DOHH2 (cell line): ENCODE measurements around the gene VWA1.
A peak's percentile ranks its signal among the peaks of the same experiment; 100 is the strongest.

Source experiments
- H3F3A ChIP-seq: fragments of 200-600 bp; sonication (generic), shearing (Covaris generic); 2 replicates; pipeline ENCODE4 v1.6.0; 2016; ENCODE audit warnings: antibody characterized with exemption, mild to moderate bottlenecking; ENCODE audit not compliant: control insufficient read depth, insufficient read depth
- H3K27ac ChIP-seq: fragments of 200-600 bp; sonication (generic); 2 replicates; pipeline ENCODE4 v1.5.1; 2014; ENCODE audit warnings: low read depth, mild to moderate bottlenecking, low read length, moderate library complexity
- H3K27me3 ChIP-seq: fragments of 200-600 bp; sonication (generic); 2 replicates; pipeline ENCODE4 v1.6.1; 2014; ENCODE audit warnings: mild to moderate bottlenecking, low read length, mixed read lengths; ENCODE audit not compliant: control insufficient read depth
- H3K36me3 ChIP-seq: fragments of 200-600 bp; sonication (generic); 2 replicates; pipeline ENCODE4 v1.6.1; 2014; ENCODE audit warnings: mild to moderate bottlenecking, low read length, moderate library complexity, mixed read lengths; ENCODE audit not compliant: control insufficient read depth
- H3K4me1 ChIP-seq: fragments of 200-600 bp; sonication (generic); 2 replicates; pipeline ENCODE4 v1.6.1; 2014; ENCODE audit warnings: mild to moderate bottlenecking, low read length, mixed read lengths; ENCODE audit not compliant: control insufficient read depth
- H3K4me2 ChIP-seq: fragments of 200-600 bp; sonication (generic); 2 replicates; pipeline ENCODE4 v1.6.0; 2014; ENCODE audit warnings: mild to moderate bottlenecking, low read length, moderate library complexity
- H3K4me3 ChIP-seq: fragments of 200-600 bp; sonication (generic); 2 replicates; pipeline ENCODE4 v1.5.1; 2014; ENCODE audit warnings: mild to moderate bottlenecking, low read length, mixed read lengths
- H3K79me2 ChIP-seq: fragments of 200-600 bp; sonication (generic); 2 replicates; pipeline ENCODE4 v1.6.1; 2014; ENCODE audit warnings: mild to moderate bottlenecking, low read length, mixed read lengths; ENCODE audit not compliant: control insufficient read depth
- H3K9me2 ChIP-seq: fragments of 200-600 bp; sonication (generic); replicated peaks from 2 replicates; pipeline ENCODE4 v1.6.1; 2014; ENCODE audit warnings: mild to moderate bottlenecking, low read length, mixed read lengths; ENCODE audit not compliant: control insufficient read depth
- H3K9me3 ChIP-seq: fragments of 200-600 bp; sonication (generic); 2 replicates; pipeline ENCODE4 v1.6.1; 2014; ENCODE audit warnings: antibody characterized with exemption, low read length, mixed read lengths; ENCODE audit not compliant: control insufficient read depth, insufficient read depth
- H4K20me1 ChIP-seq: fragments of 200-600 bp; sonication (generic); 2 replicates; pipeline ENCODE4 v1.6.0; 2014; ENCODE audit warnings: low read depth, mild to moderate bottlenecking, antibody characterized with exemption, low read length, moderate library complexity; ENCODE audit not compliant: control insufficient read depth, insufficient read depth
- CTCF ChIP-seq: fragments of 200-600 bp; sonication (generic); IDR thresholded peaks from one replicate; pipeline ENCODE4 v1.5.1; 2014; ENCODE audit warnings: antibody characterized with exemption, mild to moderate bottlenecking, low read depth, low read length; ENCODE audit not compliant: poor library complexity, severe bottlenecking
- EZH2phosphoT487 ChIP-seq: fragments of 200-600 bp; sonication (generic); IDR thresholded peaks from 2 replicates; pipeline ENCODE4 v1.6.1; 2017; ENCODE audit warnings: borderline replicate concordance, mild to moderate bottlenecking, antibody characterized with exemption, low read length, moderate library complexity, mixed read lengths

Gene VWA1

GRCh38 chr1:1435106-1435903 lies at the start of gene VWA1:
TSS of gene VWA1 (plus strand) at chr1:1435690. CDS start at chr1:1435749, 59 bp downstream.
- TF ChIP-seq CTCF (no peak), EZH2phosphoT487 (peak; percentile 73; the same call in 1 of the 2 replicates)
- no peaks in the 10 kb centered on the region for H3K79me2 ChIP-seq
- no peaks in the 10 kb centered on the region for H3K36me3 ChIP-seq
- H3K4me1 ChIP-seq: 0 out of 2 replicates have a peak, but pooled peaks cover 5% of the 10 kb centered on the region
- no peak within 1 kb of the TSS for H3K4me2 ChIP-seq
- no peaks in the 10 kb centered on the region for H4K20me1 ChIP-seq
- no peaks in the 10 kb centered on the region for H3F3A ChIP-seq
- no peaks in the 10 kb centered on the region for H3K9me3 ChIP-seq
- H3K4me3 ChIP-seq: no peak within 1 kb of the TSS
- peaks cover 32% of the 10 kb centered on the region for H3K27me3 ChIP-seq
- H3K27ac ChIP-seq: no peak within 1 kb of the TSS
- no peaks in the 10 kb centered on the region for H3K9me2 ChIP-seq

- Histone ChIP-seq H3F3A (no peaks in the 10 kb centered on the region), H3K27ac (no peak overlapping the region), H3K4me1 (no peaks in the 10 kb centered on the region), H3K9me3 (no peaks in the 10 kb centered on the region), H3K9me2 (no peaks in the 10 kb centered on the region), H3K4me3 (no peak overlapping the region), H3K4me2 (no peak overlapping the region), H4K20me1 (peaks cover 4% of the 10 kb centered on the region), H3K79me2 (peaks cover 33% of the 10 kb centered on the region), H3K27me3 (no peaks in the 10 kb centered on the region), H3K36me3 (peaks cover 58% of the 10 kb centered on the region)
- no peak for TF ChIP-seq CTCF
- no peak for TF ChIP-seq EZH2phosphoT487
Measured at GRCh38 chr1:1385931-1386330, 49.6 kb upstream of the VWA1 start.

DNA sequence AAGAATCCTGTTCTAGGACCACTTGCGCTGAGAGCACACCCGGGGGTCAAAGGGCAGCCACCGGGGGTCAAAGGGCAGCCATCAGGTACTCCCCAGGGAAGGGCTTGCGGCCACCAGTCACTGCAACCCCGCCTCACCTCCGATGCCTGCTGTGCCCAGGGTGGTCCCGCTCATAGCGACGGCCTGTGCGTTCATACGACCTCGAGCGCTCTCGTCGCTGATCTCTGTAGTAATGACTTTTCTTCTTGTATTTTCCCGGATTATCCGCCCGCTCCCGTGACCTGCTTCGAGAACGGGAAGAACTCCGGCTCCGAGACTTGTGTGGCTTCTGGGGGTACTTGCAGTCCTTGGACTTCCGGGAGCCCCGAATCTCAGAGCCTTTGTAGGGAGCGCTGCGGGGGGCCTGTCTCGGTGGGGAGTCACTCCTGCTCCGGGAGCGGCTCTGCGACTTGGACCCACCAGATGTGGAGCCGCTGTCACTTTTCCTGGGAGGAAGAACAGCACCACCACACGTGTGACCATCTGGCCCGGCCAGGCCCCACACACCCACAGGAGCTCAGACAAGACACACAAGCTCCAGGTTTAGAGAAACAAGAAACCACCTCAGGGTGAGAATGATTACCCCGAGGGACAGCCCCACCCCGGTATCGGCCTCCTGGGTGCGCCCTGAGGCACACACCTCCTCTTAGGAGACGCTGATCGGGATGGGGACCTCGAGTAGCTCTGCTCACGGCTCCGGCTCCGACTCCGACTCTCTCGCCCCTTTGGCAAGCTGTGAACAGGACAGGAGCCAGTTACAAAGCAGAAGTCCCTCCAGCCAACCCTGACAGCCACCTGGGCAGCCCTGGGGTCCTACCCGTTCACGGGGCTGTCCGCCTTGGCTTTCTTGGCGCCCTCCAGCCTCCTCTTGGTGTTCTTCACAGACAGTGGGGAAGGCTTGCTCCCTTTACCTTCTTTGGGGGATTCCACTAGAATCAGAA lies 48.1 kb upstream of the VWA1 start:
- Histone ChIP-seq H3K9me3 (no peaks in the 10 kb centered on the region), H4K20me1 (no peaks in the 10 kb centered on the region; the same call in 1 of the 2 replicates), H3F3A (no peaks in the 10 kb centered on the region), H3K27ac (no peak overlapping the region), H3K27me3 (no peaks in the 10 kb centered on the region), H3K9me2 (no peaks in the 10 kb centered on the region), H3K4me3 (no peak overlapping the region), H3K4me2 (no peak overlapping the region), H3K79me2 (peaks cover 23% of the 10 kb centered on the region), H3K4me1 (no peaks in the 10 kb centered on the region), H3K36me3 (peaks cover 65% of the 10 kb centered on the region)
- TF ChIP-seq CTCF: no peak
- no peak for TF ChIP-seq EZH2phosphoT487
